B cell (primary cell): ENCODE data around the gene AMN1. TPM values are rescaled to one million over a fixed set of nuclear protein-coding genes. Genes with fewer than 3 reads are reported as not detected.

Experiments used
- ATAC-seq: fragments of 200-7000 bp; cut with Tn5 transposase; one replicate; pipeline ENCODE4 v1.10.0; 2021; ENCODE audit warnings: low read depth, mild to moderate bottlenecking, moderate number of reproducible peaks, moderate library complexity
- CTCF ChIA-PET: fragments of 350-600 bp; sonication (Branson Sonifier 250); formaldehyde crosslinking; loops from one replicate; lab custom pipeline; 2021; ENCODE audit warnings: antibody characterized with exemption, inconsistent platforms; lab: Charles Lee
- POLR2A ChIA-PET: fragments of 350-600 bp; sonication (Branson Sonifier 250); formaldehyde crosslinking; loops from one replicate; lab custom pipeline; 2021; ENCODE audit warnings: antibody characterized with exemption; lab: Charles Lee
- DNase-seq: peaks from one replicate; pipeline ENCODE4 v3.0.0; 2013
- H2AFZ ChIP-seq: 2 replicates; pipeline ENCODE4 v1.6.1; 2012; ENCODE audit warnings: mild to moderate bottlenecking, low read depth, low read length; ENCODE audit not compliant: insufficient read depth, poor library complexity, severe bottlenecking
- H3K27ac ChIP-seq, 2 donors: 1 replicate in 1 of 2; 2 replicates in 1 of 2; pipeline ENCODE4 v1.5.1; 2012 to 2013; ENCODE audit warnings: low read length in 2 of 2, mild to moderate bottlenecking in 2 of 2, moderate library complexity in 1 of 2
- H3K27me3 ChIP-seq, 4 experiments: fragments of 200-600 bp in 1 of 4; sonication (generic) in 1 of 4; replicated peaks in 1 of 4; 1 replicate in 2 of 4; 2 replicates in 2 of 4; pipeline versions ENCODE4 v1.6.1 to v1.7.0; 2013 to 2016; ENCODE audit warnings: low read length in 3 of 4, mild to moderate bottlenecking in 2 of 4, mixed read lengths in 1 of 4, moderate library complexity in 1 of 4; ENCODE audit not compliant: insufficient read depth in 4 of 4, control insufficient read depth in 3 of 4; ENCODE audit errors: control extremely low read depth in 1 of 4
- H3K36me3 ChIP-seq, 2 experiments: replicated peaks in 1 of 2; 1 replicate in 1 of 2; 2 replicates in 1 of 2; pipeline versions ENCODE4 v1.6.1 to v1.7.1; 2013; ENCODE audit warnings: low read length in 1 of 2; ENCODE audit not compliant: insufficient read depth in 2 of 2, control insufficient read depth in 1 of 2; ENCODE audit errors: control extremely low read depth in 1 of 2, extremely low read depth in 1 of 2
- H3K4me1 ChIP-seq, 2 donors: fragments of 200-600 bp in 1 of 2; sonication (generic) in 1 of 2; 1 replicate in 1 of 2; 2 replicates in 1 of 2; pipeline versions ENCODE4 v1.5.1 to v1.6.1; 2013 to 2017; ENCODE audit warnings: low read length in 2 of 2; ENCODE audit not compliant: control insufficient read depth in 2 of 2, insufficient read depth in 2 of 2
- H3K4me2 ChIP-seq: replicated peaks from 2 replicates; pipeline ENCODE3; 2012; ENCODE audit warnings: mild to moderate bottlenecking, low read depth, low read length; ENCODE audit not compliant: poor library complexity, severe bottlenecking
- H3K4me3 ChIP-seq, 5 experiments: fragments of 200-600 bp in 1 of 5; sonication (generic) in 1 of 5; 1 replicate in 3 of 5; 2 replicates in 2 of 5; pipeline versions ENCODE4 v1.5.1 to v1.7.0; 2011 to 2016; ENCODE audit warnings: low read length in 4 of 5, mild to moderate bottlenecking in 4 of 5, low read depth in 2 of 5, control low read depth in 1 of 5, moderate library complexity in 1 of 5; ENCODE audit not compliant: insufficient read depth in 1 of 5; ENCODE audit errors: control extremely low read depth in 1 of 5, extremely low read depth in 1 of 5
- H3K79me2 ChIP-seq: fragments of 200-600 bp; sonication (generic); one replicate; pipeline ENCODE4 v1.6.0; 2016; ENCODE audit warnings: low read length; ENCODE audit not compliant: control insufficient read depth, insufficient read depth
- H3K9ac ChIP-seq: fragments of 200-600 bp; sonication (generic); 2 replicates; pipeline ENCODE4 v1.6.1; 2017; ENCODE audit warnings: mild to moderate bottlenecking, low read length, moderate library complexity
- H3K9me3 ChIP-seq, 3 donors: one replicate each; pipeline versions ENCODE4 v1.6.1 to v1.7.1; 2013; ENCODE audit warnings: low read length in 2 of 3; ENCODE audit not compliant: control insufficient read depth in 2 of 3, insufficient read depth in 1 of 3; ENCODE audit errors: control extremely low read depth in 1 of 3
- H4K20me1 ChIP-seq: 2 replicates; pipeline ENCODE4 v1.6.0; 2012; ENCODE audit warnings: mild to moderate bottlenecking, low read length; ENCODE audit not compliant: insufficient read depth, control insufficient read depth, poor library complexity, severe bottlenecking
- H3K27ac Mint-ChIP-seq: one replicate; pipeline ENCODE4 v1.8.0; 2021; ENCODE audit warnings: mixed read lengths
- H3K27me3 Mint-ChIP-seq: one replicate; pipeline ENCODE4 v1.8.0; 2021; ENCODE audit warnings: mixed read lengths
- H3K4me1 Mint-ChIP-seq: one replicate; pipeline ENCODE4 v1.8.0; 2021; ENCODE audit warnings: mixed read lengths
- H3K4me3 Mint-ChIP-seq: one replicate; pipeline ENCODE4 v1.8.0; 2021; ENCODE audit warnings: mixed read lengths
- H3K9me3 Mint-ChIP-seq: one replicate; pipeline ENCODE4 v1.8.0; 2022; ENCODE audit warnings: mixed read lengths; ENCODE audit not compliant: insufficient read depth
- CTCF ChIP-seq: fragments of 200-600 bp; IDR thresholded peaks from one replicate; pipeline ENCODE4 v1.8.0; 2022; ENCODE audit warnings: antibody characterized with exemption, mild to moderate bottlenecking
- EZH2 ChIP-seq: IDR thresholded peaks from 2 replicates; pipeline ENCODE4 v1.6.1; 2012; ENCODE audit warnings: borderline replicate concordance, low read depth, mild to moderate bottlenecking, moderate library complexity, low read length; ENCODE audit not compliant: insufficient read depth, poor library complexity, severe bottlenecking
- WGBS: methylation state at CpG from one replicate; pipeline ENCODE4 v1.1.5; 2013; ENCODE audit warnings: missing lambda C conversion rate; ENCODE audit not compliant: insufficient coverage; 5-methylcytosine and 5-hydroxymethylcytosine counted together
- intact Hi-C: fragments of 100-400 bp; cut with micrococcal nuclease; formaldehyde crosslinking; loops from one replicate; pipeline ENCODE4 v1.10.0; 2022
- polyA plus RNA-seq: library from polyadenylated mRNA; depleted of rRNA; stranded (reverse); fragments of >200 nt; gene quantifications from 2 replicates; pipeline ENCODE4 v1.2.3, GENCODE V29; 2012
- total RNA-seq, 2 donors: library from RNA; stranded (reverse); fragments of 120-200 nt in 1 of 2; gene quantifications; 1 replicate in 1 of 2; 2 replicates in 1 of 2; pipeline versions ENCODE4 v1.2.3 to v1.2.4, GENCODE V29; 2013 to 2022

The AMN1 gene
- total and polyA plus RNA-seq, 2 donors (not counting 1 experiment from before 2014, with no cell fraction given): 32.6 to 32.7 TPM

GRCh38 chr12:31773867-31774266 lies 45.0 kb upstream of the AMN1 start:
- ATAC-seq (peak; percentile 78), DNase-seq (peak; percentile 50)
- H3K79me2 ChIP-seq: no peaks in the 10 kb centered on the region
- H4K20me1 ChIP-seq: no peaks in the 10 kb centered on the region
- POLR2A ChIA-PET: interaction anchor here (0.6 to 1.4 kb wide), 2 partner anchors 24 to 186 kb away, joined by 3 to 4 read pairs; partner anchors contain the start of gene RESF1
- H3K27me3 ChIP-seq: no peaks in the 10 kb centered on the region
- Mint-ChIP-seq H3K27me3 (no peaks in the 10 kb centered on the region), H3K9me3 (no peaks in the 10 kb centered on the region), H3K4me1 (peaks cover 23% of the 10 kb centered on the region), H3K4me3 (no peak overlapping the region), H3K27ac (peak overlapping the region; percentile 72)
- no peak overlapping the region for H3K27ac ChIP-seq
- no peak for TF ChIP-seq EZH2
- no peak for TF ChIP-seq CTCF
- CTCF ChIA-PET: interaction anchor here (2.2 kb wide), 1 partner anchor 91 kb away, joined by 4 read pairs; no protein-coding TSS in a partner anchor
- intact Hi-C loops: no loop called here
- peaks cover 0 to 8% (median 0%) of the 10 kb centered on the region in 3 donors for H3K9me3 ChIP-seq
- WGBS: no CpG with 5 or more reads among the region's 2 CpGs
- H3K4me3 ChIP-seq: no peak overlapping the region
- peaks cover 16% of the 10 kb centered on the region in 2 donors for H3K4me1 ChIP-seq
- H3K4me2 ChIP-seq: peak overlapping the region; percentile 25
- no peaks in the 10 kb centered on the region for H3K36me3 ChIP-seq
- no peak overlapping the region for H2AFZ ChIP-seq
- no peak overlapping the region for H3K9ac ChIP-seq

GRCh38 chr12:31773223-31773750 lies 44.5 kb upstream of the AMN1 start:
- ChIA-PET CTCF (interaction anchor here (2.2 kb wide), 1 partner anchor 91 kb away, joined by 4 read pairs; no protein-coding TSS in a partner anchor), POLR2A (interaction anchor here (0.6 to 1.4 kb wide), 2 partner anchors 14 to 187 kb away, joined by 4 to 7 read pairs; partner anchors contain the start of gene RESF1)
- WGBS: 100% methylated on average over 2 of the region's 2 CpGs
- no peaks in the 10 kb centered on the region for H3K9me3 Mint-ChIP-seq
- H3K27me3 Mint-ChIP-seq: no peaks in the 10 kb centered on the region
- no peak overlapping the region for H3K4me3 Mint-ChIP-seq
- Histone ChIP-seq H3K27ac (no peak overlapping the region), H3K4me2 (peak overlapping the region; percentile 25), H3K36me3 (no peaks in the 10 kb centered on the region), H3K27me3 (no peaks in the 10 kb centered on the region), H3K79me2 (no peaks in the 10 kb centered on the region), H3K4me3 (no peak overlapping the region), H3K4me1 (peaks cover 12 to 14% of the 10 kb centered on the region in 2 donors), H3K9me3 (peaks cover 0 to 8% (median 0%) of the 10 kb centered on the region in 3 donors), H2AFZ (no peak overlapping the region), H4K20me1 (no peaks in the 10 kb centered on the region), H3K9ac (no peak overlapping the region)
- intact Hi-C loops: no loop called here
- TF ChIP-seq CTCF: no peak
- TF ChIP-seq EZH2: no peak
- no peak for DNase-seq
- peak overlapping the region; percentile 72 for H3K27ac Mint-ChIP-seq
- no peak for ATAC-seq
- peaks cover 22% of the 10 kb centered on the region for H3K4me1 Mint-ChIP-seq
